ENCODE measurements around the gene PHF3.

PHF3 gene

DNA sequence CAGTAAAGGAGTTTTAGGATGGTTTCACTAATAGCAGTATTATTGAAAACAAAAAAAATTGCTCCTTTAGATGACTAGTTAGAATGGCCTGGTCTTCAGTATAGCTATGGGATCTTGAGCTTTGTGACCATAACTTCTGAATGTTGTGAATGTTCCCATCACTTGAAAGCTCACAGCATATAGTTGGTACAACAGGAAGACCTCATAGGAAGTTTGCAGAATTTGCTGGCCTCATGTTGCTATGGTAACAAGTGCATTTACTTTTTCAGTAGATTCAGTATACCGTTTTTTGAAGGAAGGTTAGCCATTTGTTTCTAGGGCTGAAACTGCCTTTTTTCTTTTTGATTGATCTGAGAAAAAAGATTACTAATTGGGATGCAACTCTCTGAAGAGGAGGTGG lies 8.3 kb downstream of the PHF3 start:
- no peak for DNase-seq (ENCODE audit: low read depth, low spot score)

DNA sequence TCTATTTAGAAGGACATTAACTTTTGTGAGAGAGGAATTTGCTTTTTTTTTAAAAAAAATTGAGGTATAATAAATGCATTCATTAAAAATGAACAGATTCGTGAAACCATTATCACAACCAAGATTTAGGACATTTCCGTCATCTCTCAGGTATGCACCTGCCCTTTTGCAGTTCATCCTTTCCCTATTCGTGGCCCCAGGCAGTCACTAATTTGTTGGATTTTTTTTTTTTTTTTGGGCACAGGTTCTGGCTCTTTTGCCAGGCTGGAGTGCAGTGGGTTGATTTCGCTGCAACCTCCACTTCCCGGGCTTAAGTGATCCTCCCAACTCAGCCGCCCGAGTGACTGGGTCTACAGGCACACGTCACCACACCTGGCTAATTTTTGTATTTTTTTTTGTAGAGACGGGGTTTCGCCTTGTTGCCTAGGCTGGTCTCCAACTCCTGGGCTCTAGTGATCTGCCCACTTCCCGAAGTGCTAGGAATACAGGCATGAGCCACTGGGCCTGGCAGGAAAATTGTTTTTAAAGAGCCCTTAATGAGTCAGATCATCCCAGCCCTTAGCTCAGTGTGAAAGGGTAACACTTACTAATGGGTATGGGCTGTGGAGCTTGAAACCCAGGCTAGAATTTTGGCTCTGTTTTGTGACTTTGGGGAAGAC lies 9.2 kb downstream of the PHF3 start:
- DNase-seq (ENCODE audit: low read depth, low spot score) = no peak

DNA sequence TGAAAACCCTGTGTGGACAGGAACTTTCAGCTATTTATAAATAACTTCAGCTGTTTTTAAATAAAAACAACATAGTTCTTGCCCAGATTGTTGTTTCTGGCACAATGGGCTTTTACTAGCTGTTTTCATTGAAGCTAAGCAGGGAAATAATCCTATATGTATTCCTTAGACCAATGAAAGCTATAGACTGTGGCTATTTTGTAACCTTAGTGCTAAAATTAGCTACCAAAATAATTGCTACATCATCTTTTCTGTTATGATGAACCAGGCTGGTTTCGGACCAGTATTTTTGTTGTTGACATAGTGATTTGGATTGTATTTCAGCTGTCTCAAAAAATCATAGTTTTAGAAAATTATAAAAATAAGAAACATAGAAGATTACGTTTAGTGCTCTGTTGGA lies 13.7 kb downstream of the PHF3 start:
- no peak for DNase-seq (ENCODE audit: low read depth, low spot score)

DNA sequence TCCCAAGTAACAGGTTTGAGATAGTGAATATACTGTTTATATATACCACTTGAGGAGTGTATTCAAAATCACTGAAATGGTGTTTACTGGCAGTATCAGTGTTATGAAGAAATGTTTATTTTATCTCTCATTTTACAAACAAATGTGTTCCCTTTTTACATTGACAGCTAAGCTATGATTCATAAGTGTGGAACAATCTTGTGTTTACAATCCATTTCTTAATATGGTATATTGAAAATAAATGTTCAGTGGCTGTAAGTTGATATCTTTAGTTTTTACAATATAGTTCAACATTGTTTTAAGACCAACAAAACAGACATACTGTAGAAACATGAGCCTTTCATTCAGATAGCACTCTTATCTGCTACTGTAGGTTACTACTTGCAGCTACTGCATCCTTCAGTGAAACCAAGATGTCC lies 14.3 kb downstream of the PHF3 start:
- no peak for DNase-seq (ENCODE audit: low read depth, low spot score)

DNA sequence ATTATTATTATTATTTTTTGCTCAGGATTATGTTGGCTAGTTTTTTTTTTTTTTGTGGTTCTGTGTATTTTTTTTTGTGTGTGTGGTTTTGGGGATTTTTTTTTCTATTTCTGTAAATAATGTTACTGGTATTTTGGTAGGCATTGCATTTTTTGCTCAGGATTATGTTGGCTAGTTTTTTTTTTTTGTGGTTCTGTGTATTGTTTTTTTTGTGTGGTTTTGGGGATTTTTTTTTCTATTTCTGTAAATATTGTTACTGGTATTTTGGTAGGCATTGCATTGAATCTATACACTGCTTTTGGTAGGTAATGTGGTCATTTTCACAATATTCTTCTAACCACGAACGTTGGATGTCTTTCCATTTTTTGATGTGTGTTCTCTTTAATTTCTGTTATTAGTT lies 17.4 kb downstream of the PHF3 start:
- DNase-seq (ENCODE audit: low read depth, low spot score) = no peak

DNA sequence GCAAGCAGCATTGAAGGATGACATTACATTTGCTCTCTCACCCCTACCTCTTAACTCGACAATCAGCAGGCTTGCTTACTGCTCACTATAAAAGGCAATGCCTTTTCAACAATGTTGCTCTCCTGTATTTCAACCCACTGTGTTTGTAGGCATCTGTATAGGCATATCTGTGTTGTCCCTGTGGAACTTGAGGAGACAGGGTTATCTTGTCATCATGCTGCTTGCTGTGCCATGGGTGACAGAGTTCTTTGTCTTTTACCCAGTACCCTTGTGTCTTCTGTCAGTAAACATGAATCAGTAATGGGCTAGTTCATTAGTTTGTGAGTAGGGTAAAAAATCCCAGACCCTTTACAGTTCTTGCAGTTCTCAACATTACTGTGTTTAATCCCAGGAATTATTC lies 25.2 kb downstream of the PHF3 start:
- DNase-seq (ENCODE audit: low read depth, low spot score) = no peak

DNA sequence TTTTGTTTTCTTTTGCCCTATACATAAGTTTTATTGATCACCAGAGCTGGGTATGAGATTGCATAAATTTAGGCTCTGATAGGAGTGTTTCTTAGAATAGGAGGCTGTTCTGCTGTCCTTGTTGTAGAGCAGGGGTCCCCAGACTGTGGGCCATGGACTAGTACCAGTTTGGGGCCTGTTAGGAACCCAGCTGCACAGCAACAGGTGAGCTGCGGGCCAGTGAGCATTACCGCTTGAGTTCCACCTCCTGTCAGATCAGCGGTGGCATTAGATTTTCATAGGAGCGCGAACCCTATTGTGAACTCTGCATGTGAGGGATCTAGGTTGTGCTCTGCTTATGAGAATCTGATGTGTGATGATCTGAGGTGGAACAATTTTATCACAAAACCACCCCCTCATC lies 26.2 kb downstream of the PHF3 start:
- DNase-seq (ENCODE audit: low read depth, low spot score) = no peak

DNA sequence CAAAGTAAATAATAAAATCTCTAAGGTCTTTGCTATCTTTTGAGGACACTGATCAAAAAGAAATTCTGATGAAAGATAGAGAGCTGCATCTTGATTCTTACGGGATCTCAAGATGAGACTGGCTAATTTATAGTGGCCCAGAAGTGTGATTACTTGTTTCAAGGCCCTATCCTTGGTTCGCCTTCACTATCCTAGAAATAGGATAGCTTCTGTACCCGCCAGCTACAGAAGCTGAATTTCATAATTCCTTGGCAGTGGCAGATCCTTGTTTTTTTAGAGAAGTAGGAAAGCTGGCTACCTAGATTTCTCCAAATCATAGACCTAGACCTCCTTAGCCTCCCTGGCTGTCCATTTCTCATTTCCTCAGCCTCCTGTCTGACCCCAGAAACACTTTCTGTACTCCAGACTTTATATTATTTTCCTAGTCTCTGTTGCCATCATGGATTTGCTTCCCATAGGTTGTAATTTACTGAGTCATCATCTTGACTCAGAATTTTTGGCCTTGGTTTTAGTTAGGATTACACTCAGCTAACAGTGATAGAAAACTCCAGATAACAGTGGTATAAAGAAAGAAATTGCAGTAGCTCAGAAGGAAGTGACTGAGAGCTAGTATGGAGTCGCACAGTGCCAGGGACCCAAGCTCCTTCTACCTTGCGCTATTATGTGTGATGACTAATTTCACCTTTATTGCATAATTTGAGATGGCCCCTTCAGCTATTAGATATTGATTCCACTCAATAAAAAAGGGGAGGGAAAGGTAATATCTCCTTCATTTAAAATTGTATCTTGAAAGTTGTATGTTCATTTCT lies 27.7 kb downstream of the PHF3 start:
- no peak for DNase-seq (ENCODE audit: low read depth, low spot score)

DNA sequence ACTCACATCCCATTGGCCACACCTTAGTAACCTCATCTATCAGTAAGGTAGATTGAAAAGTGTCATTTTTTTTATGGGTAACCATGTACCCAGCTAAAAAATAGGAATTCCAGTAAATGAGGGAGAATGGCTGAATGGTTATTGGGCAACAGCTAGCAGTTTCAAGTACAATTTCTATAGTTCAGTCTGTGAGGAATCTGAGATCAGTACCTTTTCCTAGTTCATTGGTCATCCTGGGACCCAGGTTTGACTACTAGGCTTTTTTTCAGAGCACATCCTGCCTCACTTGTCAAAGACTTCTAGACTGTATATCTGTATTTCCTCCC lies 28.3 kb downstream of the PHF3 start:
- no peak for DNase-seq (ENCODE audit: low read depth, low spot score)

DNA sequence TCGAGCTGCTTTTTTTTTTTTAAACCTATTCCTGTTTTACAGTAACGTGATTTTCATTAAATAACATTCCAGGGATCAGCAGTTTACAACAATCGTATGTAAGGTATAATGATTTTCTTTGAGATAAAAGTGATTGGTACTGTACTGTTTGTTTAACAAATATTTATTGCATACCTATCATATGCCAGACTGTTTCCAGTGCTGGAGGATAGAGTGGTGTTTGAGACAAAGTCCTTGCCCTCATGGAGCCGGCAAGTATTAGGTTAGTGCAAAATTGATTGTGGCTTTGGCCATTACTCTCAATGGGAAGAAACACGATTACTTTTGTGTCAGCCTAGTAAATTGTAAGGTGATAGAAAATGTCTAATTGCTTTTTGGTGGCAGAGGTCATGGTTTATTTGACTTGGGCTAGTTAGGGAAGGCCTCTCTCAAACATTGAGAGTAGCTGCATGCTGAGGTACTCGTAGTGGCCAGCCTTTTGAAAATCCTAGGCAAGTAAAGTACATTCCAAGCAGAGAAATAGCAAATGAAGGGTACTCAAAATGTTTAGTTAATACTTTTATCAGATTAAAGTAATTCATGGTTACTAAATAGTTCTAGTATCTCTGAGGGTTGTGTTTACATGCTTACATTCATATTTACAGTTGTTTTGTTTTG lies 35.6 kb downstream of the PHF3 start:
- no peak for DNase-seq (ENCODE audit: low read depth, low spot score)

DNA sequence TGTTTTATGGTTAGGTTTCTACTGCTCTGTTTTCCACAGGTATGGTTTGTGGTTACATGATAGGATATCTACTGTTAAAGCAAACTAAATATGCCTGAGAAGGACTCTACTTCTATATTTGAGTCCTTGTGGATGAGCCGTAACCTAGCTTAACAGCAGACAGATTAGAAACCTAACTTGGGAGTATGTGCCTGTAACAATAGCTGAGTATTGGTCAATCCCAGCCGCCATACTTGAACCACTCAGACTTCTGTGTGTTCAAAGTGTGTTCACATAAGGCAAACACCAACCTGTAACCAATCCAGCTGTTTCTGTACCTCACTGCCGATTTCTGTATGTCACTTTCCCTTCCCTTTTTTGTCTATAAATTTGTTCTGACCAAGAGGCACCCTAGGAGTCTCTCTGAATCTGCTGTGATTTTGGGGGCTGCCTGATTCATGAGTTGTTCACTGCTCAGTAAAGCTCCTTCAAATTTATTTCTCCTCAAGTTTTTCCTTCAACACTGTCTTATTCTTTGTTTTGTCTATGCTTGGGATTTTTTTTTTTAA lies 37.1 kb downstream of the PHF3 start:
- DNase-seq (ENCODE audit: low read depth, low spot score) = no peak

DNA sequence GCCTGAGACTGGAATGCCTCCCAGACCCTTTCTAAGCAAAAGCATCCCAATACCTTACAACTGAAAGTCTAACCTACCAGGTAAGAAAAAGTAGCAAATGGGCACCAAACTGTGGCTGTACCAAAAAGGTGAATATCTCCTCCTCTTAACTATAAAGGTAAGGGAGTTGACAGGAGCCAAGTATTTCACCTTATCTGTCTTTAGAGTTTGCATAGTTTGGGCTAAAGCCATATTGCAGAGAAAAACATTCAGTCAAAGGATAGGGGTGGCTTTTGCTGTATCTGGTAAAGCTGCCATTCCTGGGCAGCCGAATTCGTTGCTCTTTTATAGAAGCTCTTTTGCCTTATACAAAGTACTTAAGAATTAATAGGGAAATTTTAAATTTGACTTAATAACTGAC lies 38.1 kb downstream of the PHF3 start:
- no peak for DNase-seq (ENCODE audit: low read depth, low spot score)

DNA sequence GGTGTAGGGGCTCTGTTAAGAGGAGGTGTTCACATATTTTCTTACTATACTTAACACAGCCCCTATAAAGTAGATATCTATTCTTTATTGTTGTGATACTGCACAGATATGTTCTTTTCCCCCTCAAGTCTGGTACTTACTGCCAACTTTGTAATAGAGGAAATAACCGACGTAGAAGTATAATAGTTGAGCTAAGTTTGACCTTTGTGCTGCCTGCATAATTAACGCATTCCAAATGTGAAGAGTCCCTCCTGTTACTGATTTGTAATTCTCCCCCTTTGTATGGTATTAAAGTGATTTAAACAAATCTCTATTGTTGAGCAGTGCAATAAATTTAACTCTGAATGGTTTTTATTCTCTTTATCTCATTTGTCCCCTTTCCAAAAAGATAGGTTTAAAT lies 39.0 kb downstream of the PHF3 start:
- no peak for DNase-seq (ENCODE audit: low read depth, low spot score)

DNA sequence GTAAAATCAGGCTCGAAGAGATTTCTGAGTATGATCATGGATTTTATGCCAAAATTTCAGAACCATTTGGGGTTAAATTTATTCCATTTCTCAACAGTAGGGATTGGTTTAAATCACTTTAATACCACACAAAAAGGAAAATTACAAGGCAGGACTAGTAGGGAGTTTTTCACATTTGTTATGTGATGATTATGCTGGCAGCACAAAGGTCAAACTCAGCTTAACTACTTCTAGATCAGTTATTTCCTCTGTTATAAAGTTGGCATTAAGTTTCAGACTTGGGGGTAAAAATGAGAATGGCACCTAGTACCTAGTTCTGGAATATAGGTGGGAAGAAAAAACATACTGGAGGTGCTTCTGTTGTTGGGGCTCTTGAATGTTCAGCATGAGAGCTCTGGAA lies 39.5 kb downstream of the PHF3 start:
- no peak for DNase-seq (ENCODE audit: low read depth, low spot score)

DNA sequence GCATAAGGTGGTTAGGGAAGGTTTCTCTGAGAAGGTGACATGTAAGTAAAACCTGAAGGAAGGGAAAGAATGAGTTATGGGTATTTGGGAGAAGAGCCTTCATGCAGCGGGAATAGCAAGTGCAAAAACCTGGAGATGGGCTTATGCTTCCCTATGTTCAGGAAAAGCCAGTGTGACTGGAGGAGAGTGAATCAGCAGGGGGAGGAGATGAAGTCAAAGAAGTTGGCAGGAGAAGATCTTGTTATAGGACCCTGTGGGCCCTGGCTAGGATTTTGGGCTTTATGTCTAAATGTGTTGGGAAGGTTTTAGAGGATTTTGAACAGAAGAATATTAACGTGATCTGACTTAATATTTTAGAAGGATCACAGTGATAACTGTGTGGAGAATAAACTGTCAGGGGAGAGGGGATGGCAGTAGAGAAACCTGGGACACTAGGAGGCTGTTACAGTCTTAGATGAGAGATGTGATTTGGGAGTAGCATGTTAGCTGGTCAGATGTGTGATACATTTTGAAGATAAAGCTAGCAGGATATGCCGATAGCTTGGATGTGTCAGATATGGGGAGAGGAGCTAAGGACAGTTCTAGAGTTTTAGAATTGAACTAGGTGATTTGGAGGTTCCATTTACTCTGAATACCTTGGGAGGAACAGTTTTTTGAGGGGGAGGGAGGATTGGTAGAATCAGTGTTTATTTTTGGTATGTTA lies 41.0 kb downstream of the PHF3 start:
- DNase-seq (ENCODE audit: low read depth, low spot score) = no peak

DNA sequence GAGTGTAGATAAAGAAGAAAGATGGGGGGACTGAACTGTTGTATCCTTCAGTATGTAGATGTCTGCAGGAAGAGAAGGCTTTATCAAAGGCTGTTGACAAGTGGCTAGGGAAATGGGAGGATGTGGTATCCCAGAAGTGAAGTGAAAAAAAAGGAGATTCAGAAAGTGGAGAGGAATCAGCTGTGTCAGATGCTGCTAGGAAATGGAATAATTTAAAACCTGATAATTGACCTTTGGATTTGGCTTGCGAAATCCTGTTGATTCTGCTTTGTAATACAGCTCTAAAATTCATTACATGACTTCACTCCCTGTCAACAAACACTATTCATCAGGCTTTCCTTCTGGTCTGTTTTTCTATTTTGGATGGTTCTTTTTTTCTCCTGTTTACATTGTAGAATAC lies 41.7 kb downstream of the PHF3 start:
- no peak for DNase-seq (ENCODE audit: low read depth, low spot score)

DNA sequence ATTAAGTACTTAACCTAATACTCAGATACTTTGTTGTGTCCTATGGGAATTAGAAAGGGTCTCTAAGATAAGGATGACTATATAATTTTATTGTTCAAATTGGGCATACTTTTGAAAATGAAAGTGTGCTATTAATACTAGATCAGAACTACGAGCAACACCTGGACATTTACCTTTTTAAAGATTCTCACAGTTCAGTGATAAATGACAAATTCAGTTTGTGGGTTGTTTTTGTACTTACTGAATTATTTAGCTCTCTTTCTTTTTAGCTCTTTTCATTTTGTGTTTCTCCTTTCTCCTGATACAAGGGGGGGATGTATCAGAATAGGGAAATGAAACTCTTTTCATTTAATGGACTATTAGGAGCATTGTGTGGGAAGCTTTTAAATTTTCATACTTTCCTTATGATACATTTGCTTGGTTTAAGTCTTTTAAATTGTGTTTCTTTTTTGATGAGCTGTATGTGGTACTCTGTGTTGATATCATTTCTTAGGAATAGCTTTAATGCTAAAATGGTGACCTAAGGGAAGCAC lies 47.5 kb downstream of the PHF3 start:
- DNase-seq (ENCODE audit: low read depth, low spot score) = no peak

DNA sequence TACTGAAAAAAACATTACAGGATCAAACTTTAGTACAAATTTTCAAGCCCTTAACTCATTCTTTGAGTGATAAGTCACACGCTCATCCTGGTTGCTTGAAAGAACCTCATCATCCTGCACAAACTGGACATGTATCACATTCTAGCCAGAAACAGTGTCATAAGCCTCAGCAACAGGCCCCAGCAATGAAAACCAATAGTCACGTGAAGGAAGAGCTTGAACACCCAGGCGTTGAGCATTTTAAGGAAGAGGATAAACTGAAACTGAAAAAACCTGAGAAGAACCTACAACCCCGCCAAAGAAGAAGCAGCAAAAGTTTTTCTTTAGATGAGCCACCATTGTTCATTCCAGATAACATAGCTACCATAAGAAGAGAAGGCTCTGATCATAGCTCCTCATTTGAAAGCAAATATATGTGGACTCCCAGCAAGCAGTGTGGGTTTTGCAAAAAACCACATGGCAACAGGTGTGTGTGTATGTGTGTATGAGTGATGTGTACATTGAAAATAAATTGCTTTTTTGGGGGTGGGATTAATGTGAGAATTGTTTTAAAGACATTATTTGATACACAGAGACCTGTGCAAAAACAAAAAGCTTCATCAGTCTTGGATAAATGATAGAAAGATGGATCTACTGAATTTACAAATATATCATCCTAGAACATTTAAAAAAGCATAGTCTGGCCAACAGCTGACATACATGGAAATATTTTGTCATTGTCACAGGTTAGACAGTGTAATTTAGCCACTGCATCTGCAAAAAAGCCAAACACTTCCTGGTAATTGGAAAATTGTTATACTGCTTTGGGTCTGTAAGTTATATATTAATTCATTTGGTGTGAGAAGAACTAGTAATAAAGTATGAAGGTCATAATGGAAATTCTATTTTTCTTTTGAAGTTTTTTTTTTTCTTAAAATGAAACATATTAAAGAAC lies 50.1 kb downstream of the PHF3 start:
- DNase-seq (ENCODE audit: low read depth, low spot score) = no peak

DNA sequence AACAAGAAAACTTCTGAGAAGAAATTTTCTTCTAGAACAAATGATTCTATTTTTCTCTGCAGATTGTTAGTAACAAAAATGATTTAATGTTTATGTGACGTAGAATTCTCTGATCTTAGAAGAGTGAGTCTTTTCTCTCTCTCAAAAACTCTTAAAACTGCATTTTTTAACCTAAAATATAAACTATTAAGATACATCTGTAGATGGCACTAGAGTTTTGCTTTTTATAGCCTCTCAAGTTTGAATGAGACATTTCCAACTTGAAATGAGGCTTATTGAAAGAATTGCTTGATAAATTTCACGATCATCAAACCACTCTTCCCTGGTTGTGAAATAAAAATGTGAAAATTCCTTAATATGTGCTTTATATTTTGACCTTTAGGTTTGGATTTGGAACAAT lies 53.8 kb downstream of the PHF3 start:
- DNase-seq (ENCODE audit: low read depth, low spot score) = no peak

DNA sequence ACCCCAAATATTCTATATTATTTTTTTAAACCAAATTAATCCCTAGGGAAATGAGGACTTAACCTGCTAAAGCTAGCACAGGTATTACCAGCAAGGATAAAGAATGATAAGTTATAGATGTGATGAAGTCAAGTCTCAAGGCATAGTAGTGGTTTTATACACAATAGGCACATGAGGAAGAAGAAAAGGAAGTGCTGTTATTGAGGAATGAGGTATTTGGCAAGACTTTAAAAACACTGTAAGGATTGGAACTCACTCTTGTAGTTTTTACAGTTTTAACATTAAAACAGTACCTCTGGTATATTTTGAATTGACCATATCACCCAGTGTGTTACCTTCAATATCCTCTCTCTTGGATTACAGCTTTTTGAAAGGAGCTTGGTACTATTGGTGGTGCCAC lies 54.6 kb downstream of the PHF3 start:
- DNase-seq (ENCODE audit: low read depth, low spot score) = no peak

DNA sequence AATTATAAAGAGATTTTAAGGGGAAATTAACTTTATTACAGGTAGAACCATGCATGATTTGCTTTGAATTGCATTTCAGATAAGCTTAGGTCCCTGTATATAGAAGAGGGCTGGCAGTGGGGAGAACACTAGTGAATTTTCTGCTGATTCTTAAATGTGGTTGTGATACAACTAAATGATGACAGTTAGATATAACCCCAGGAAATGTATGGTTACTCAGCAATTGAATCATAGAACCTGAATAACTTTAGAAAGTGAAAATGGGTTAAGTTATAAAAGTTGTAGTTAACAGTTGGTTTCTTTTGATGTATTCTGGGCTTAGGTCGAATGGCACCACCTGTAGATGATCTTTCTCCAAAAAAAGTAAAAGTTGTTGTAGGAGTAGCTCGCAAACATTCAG lies 70.1 kb downstream of the PHF3 start:
- no peak for DNase-seq (ENCODE audit: low read depth, low spot score)
